Smooth muscle cell of the brain vasculature (primary cell): ENCODE results near the gene CT47C1.
"Not testable (repeated sequence)": the region's sequence is repeated elsewhere in the genome, so short reads cannot be mapped to it uniquely, and the experiment has no call there.

Source experiments
- DNase-seq: peaks from one replicate; pipeline ENCODE4 v3.0.0-alpha.2; 2012; ENCODE audit warnings: low read depth, low spot score

CT47C1 gene

DNA sequence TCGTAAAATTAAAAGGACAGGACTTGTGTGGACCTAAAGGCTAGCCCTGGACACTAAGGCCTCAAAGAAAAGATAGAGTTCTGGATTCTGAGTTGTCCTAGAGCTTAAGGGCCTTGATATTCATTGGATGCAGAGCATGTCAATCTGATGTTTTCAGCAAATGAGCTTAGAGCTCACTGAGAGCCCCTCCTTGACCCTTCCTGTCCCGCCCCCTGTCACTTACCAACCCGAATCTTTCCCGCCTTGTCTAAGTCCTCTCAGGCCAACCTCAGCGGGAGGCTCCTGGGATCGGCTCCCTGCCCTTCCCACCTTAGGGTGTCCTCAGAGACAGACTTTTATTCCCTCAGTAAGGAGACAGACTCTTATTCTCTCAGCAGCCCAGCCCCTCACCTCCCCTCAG, at the start of gene CT47C1:
Gene CT47C1, plus strand, starts transcription at position 250 of the 400 bp plus-strand sequence. CDS start 233 bp downstream, outside the sequence.
- no peak for DNase-seq

DNA sequence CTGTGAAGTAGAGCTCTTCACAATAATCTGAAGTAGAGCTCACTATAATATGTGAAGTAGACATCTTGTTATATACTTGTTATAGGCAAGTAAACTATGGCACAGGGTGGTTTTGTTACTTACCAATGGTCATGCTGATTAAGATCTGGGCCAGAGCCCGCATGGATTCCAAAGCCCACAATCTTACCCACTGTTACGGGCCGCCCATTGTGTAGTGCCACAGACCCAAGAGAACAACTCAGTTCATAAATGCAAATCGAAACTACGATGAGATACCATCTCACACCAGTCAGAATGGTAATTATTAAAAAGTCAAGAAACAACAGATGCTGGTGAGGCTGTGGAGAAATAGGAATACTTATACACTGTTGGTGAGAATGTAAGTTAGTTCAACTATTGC, 46.9 kb upstream of the CT47C1 start:
- no peak for DNase-seq

DNA sequence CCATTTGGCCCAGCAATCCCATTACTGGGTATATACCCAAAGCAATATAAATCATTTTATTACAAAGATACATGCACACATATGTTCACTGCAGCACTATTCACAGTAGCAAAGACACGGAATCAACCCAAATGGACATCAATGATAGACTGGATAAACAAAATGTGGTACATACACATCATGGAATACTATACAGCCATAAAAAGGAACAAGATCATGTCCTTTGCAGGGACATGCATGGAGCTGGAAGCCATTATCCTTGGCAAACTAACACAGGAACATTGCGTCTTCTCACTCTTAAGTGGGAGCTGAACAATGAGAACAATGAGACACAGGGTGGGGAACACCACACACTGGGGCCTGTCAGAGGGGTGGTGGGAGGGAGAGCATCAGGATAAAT, 46.4 kb upstream of the CT47C1 start:
- not testable (repeated sequence) for DNase-seq

DNA sequence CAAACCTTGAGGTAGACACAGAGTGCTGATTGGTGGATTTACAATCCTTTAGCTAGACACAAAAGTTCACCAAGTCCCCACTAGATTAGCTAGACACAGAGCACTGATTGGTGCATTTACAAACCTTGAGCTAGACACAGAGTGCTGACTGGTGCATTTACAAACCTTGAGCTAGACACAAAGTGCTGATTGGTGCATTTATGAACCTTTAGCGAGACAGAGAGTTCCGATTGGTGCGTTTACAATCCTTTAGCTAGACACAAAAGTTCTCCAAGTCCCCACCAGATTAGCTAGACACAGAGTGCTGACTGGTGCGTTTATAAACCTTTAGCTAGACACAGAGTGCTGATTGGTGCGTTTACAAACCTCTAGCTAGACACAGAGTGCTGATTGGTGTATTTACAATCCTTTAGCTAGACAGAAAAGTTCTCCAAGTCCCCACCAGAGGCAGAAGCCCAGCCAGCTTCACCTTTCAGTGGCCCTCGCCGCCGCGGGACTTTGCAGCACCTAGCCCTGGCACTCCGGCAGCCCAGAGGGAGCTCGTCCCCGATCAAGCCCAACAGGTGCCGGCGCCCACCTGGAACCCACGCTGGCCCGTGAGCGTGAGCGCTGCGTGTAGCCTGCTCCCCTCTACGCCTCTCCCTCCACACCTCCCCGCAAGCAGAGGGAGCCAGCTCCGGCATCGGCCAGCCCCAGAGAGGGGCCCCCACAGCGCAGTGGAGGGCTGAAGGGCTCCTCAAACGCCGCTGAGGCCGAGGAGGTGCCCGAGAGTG, 44.6 kb upstream of the CT47C1 start:
- not testable (repeated sequence) for DNase-seq

DNA sequence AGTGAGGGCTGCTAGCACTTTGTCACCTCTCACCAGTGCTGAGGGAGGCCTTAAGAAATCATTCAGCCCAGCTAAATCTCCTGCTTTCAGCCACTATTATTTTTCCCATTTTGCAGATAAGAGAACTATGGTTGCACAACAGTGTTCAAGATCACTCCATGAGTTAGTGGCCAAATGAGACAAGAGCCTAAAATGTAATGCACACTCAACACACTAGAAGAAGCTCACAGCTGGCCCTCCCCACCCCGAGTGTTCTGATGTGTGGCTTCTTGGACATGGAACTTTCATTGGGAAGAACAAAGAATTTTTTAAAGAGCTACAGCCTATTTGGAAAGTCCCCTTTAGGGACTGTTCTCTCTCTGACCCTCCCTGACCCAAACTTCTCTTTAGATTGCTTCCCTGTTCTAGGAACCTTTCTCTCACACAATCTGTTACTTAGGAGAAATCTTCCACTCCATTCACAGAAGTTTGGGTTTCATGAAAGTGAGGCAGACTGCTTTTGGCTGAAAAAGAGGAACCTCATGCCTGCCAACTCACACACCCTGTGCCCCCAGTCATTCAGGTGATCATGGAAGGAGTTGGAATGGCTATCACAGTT, 44.0 kb upstream of the CT47C1 start:
- no peak for DNase-seq

DNA sequence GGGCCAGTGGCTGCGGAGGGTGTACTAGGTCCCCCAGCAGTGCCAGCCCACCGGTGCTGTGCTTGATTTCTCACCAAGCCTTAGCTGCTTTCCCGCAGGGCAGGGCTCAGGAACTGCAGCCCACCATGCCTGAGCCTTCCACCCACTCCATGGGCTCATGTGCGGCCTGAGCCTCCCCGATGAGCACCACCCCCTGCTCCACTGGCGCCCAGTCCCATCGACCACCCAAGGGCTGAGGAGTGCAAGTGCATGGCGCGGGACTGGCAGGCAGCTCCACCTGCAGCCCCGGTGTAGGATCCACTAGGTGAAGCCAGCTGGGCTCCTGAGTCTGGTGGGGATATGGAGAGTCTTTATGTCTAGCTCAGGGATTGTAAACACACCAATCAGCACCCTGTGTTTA, 43.1 kb upstream of the CT47C1 start:
- not testable (repeated sequence) for DNase-seq

DNA sequence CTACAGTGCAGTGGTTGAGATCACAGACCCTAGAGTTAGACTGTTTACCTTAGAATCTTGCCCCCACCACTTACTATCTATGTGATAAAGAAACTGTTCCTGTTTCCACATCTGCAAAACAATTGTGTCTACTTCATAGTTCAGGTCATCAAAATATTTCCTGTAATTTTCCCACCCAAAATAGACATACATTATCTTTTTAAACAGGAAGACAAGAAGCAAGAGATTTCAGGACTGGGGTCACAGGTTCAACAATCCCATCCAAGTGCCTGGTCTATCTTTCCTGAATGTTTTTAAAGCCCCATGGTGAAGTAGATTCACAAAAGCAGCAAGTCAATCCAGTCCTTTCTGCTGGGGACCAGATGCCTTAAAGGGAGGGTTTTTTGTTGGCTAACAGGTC, 41.8 kb upstream of the CT47C1 start:
- DNase-seq: no peak

DNA sequence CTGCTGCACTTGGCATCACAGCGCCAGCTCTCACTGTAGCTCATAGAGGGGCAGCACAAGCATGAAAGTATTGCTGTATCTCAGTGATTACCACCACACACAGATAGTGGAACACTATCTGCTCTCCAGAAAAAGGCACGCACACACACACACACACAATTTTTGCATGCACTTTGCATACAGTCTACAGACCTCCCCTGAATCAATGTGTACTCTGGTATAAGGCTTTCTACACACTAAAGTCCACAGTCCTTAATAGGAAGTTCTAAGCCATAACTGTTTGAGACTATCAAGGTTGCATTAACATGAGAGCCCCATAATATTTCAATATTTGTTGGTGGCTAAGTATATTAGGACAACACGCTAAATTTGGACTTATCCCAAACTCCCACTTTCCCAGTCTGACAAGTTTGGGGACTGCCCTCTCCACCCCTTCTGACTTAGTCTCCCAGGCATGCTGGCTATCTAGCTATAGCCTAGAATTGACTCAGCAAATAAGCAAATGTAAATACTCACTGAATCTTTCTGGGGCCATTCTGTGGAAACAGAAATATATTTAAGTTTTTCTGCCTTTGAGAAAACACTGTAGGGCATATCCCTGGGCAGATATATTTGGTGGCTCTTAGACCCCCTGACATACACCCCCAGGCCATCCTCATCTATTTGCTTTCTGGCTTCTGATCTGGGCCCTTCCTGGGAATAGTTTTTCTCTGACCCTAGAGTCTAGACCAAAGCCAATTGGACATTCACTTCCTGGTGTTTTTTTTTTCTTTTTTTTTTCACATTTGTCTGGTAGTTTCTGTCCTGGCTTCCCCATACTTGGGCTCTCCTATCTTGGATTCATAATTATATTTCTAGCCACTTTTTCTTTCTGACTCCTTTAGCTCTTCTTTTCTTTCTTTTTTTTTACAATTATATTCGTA, 36.4 kb upstream of the CT47C1 start:
- no peak for DNase-seq

DNA sequence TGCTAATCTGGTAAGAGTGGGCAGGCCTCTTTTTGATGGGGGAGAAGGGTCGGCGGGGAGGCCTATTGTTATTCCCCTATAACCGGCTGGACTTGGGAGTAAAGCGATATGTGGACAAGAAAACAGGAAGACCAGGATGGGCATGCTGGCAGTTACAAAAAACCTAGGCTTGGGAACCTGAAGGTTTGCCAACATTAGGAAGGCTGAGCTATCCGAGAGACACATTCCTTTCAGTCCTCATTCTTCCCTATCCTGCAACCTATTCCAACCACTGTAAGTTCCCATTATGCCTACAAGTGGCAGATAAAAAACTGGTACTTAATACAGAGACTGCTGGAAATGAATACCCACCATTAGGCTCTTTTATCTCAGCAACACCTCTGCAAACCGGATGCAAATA, 32.4 kb upstream of the CT47C1 start:
- no peak for DNase-seq

DNA sequence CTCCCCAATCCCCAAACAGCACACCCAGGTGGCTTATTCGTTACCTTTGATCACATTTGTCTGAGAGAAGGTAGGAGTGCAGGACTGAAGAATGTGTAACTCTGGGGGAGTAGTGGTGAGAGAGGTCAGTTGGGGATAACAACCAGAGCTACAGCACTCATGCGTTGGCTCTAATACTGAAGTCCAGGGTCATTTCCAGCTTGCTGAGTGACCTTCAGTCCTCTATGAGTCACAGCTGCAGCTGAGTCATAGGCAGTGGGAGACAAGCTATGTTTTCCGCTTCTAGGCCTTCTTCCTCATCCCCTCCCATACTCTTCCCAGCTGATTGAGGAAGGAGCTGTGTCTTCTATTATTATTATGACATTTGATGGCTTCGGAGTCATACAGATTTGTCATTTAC, 31.6 kb upstream of the CT47C1 start:
- peak; percentile 58 for DNase-seq

DNA sequence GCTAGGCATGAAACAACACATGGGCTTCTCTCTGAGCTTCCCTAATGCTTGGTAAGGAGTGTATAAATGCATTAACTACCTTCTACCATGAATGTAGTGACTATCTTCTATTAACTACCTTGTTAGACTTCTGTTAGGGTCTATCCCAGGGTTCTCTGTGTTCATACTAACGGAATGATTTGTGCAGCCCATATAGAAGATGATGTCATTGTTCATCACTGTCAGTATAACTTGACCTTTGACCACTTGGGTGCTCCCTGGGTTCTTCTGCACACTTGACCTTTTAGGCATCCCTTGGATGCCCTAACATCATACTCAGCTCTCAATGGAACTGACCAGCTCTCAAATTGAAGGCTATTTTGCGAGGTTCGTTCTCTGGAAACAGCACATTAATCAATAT, 30.8 kb upstream of the CT47C1 start:
- no peak for DNase-seq

DNA sequence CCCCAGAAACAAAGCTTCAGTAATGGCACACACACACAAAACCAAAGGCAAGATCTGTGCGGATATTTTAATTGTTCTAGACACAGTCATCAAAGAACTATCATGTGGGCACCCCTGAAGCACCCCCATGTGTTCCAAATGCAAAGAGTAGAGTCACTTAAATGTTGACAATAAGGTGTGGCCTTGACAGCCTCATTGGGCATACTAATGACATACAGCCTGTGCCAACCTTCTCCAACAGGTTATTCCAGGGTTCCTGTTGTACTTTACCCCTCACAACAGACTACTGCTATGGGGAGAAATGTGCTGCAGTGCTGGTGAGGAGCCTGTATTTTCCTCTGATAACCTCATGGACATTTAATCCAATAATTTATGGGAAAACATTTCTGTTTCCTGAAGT, 29.8 kb upstream of the CT47C1 start:
- no peak for DNase-seq

DNA sequence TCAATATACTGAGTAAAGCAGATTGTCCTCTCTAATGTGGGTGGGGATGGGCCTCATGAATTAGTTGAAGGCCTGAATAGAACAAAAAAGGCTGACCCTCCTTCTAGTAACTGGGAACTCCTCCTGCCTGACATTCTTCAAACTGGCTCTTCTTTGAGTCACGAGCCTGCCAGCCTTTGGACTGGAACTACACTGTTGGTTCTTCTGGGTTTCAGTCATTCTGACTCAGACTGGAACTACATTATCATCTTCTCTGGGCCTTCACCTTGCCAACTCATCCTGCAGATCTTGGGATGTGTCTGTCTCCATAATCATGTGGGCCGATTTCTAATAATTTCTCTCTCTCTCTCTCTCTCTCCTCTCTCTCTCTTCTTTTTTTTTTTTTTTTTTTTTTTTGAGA, 26.9 kb upstream of the CT47C1 start:
- no peak for DNase-seq

DNA sequence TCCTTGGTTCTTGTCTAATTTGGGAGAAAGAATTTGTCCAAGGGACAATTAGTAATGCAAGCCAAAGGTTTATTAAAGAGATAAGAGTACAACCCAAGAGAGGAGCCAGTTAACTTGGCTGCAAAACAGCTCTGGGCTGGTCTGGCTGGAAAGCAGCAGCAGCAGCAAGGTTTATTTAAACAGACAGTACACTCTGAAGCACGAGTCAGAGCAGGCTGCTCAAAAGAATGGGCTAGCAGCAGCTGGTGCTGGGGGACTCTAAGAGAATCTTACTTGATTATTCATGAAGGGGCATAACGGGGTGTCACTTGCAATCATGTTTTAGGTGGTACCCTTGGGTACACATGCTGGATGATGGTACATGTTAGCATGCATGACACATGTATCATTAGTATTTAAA, 17.1 kb upstream of the CT47C1 start:
- no peak for DNase-seq

DNA sequence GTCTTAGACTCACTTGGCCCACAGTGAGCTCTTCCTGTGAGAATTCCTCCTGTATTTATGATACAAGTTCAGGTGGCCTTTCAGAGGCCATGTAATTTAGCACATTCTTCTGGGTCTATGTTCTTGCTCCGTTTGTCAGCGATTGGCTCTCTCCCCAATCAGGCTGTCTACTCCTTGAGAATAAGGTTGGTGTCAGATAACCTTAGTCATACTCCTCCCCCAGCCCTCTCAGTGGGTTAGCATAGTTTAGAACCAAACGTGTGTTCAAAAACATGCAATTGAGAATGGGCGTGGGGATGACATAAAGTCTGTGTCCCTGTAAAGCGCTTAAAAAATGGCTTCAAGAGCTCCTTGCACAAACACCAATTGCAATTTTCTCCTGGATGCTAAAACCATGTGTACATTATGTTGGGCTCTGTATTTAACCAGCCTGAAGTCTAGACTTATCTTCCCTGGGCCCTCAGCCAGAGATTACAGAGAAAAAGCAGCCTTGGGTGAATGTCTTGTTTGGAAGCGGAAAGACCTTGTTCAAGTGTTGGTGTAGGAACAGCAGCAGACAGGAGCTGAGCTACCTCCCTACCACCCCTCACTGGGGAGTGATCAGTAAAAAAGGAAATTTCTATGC, 9.9 kb upstream of the CT47C1 start:
- DNase-seq: no peak

DNA sequence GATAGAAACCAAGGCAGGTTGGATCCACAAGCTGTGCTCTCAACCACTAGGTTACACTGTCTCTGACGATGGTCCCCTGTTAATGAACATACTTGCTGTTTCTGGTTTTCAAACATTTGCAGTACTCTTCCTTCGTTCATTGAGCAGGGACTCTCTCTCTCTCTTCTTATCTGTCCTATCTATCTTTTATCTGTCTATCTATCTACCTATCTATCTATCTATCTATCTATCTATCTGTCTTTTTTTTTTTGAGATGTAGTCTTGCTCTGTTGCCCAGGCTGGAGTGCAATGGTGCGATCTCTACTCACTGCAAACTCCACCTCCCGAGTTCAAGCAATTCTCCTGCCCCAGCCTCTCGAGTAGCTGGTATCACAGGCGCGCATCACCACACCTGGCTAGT, 9.4 kb upstream of the CT47C1 start:
- DNase-seq: no peak

DNA sequence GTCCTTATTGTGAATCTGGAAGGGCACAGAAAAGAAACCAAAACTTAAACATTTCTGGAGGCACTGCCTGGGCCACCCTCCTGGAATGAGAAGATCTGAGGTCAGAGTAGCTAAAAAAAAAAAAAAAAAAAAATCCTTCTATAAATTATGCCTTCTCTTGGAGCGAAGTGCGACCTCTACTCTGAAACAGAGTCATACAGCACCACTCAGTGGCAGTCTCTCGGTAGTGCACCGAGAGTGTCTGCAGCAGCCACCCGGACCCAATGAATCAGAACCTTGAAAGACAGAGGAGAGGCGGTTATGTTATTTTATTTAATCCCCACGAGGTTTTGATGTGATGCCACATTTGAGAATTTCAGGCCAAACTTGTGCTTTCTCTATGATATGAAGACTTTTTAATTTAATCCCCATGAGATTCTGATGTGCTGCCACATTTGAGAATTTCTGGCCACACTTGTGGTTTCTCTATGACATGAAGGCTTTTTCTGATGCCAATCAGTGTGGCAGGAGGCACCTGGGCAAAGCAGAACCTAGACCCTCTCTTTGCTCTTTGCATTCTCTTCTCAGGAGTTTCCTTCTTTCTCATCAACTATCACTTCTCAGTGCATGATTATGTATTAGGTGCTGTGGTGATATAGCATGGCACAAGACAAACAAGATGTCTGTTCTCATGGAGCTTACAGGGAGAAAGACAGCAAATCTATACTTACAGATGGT, 5.6 kb upstream of the CT47C1 start:
- DNase-seq: peak; percentile 9

DNA sequence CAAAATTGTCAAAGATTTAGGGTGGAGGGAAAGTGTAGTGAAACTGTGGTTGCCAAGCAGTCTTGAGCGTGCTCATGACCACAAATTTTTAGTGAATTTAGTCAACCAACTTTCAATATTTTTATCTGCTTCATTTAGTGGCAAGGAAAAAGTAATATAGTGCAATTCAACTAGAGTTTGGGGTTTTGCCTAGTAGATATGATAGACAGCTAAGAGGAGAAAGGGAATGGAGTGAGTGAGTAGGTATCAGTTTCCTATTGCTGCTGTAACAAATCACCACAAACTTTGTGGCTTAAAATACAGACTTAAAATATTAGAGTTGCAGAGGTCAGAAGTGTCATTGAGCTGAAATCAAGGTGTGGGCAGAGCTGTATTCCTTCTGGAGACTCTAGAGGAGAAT, 3.7 kb upstream of the CT47C1 start:
- no peak for DNase-seq

DNA sequence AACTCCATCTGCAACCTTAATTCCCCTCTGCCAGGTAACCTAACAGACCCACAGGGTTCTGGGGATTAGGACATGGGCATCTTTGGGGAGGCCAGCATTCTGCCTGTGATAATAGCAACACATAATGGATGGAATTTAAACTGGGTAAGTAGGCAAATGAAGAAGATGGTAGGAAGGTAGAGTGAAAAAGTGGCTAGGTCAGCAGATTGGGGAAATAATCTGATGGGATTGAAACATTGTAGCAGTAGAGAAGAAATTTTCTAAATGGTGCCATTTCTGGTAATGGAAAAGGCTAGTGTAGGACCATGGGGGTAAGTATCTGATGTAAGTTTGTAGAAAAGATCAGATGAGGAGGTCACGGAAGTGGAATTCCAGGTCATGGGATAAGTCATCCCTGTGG, 3.0 kb upstream of the CT47C1 start:
- no peak for DNase-seq

DNA sequence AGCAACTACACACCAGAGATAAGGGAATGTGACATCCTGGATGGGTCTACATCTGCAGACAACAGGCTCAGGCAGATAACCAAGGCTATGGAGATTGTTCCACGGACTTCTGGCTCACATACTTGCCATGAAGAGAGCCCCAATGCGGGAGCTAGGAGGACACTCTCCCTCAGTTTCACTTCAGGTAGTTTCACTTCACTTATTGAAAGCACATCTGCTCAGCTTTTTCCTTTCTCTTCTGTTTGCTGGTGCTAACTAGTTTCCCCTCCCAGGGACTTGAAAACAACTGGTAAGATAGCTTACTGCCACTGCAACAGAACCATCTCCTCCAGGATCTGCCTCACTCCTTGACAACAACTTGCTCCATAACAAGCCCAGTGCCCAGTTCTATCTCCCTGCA, 1.4 kb upstream of the CT47C1 start:
- DNase-seq: no peak

DNA sequence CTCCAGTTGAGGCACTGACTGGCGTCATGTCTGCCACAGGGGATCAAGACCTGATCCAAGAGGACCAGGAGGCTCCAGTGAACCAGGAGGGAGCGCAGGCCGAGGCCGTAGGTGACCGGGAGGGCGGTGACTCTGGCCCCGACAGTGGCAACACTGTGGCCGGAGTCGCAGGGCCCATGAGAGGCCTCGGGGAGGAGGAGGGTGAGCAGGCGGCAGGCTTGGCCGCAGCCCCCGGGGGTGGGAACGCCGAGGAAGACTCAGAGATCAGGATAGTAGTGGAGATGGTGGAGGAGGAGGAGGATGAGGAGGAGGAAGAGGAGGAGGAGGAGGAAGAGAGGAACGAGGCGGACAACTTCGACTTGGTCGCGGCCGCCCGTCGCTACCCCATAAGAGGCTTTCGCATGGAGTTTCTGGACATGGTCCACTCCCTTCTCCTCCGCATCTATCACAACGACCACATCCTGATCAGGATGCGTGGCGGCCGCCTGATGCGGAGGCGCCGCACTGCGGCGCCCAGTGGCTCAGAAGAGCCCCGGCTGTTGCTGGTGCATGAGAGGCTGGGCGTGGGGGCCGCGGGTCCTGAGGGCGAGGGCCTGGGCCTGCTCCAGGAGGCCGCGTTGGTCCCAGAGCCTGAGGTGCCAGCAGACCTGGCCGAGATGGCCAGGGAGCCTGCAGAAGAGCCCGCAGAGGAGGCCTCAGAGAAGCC, 560 bp downstream of the CT47C1 start:
- DNase-seq: no peak
